B cell (primary cell): ENCODE data around the gene PRICKLE3. TPM values are rescaled to one million over a fixed set of nuclear protein-coding genes. Genes with fewer than 3 reads are reported as not detected.

Experiments used
- ATAC-seq: fragments of 200-7000 bp; cut with Tn5 transposase; one replicate; pipeline ENCODE4 v1.10.0; 2021; ENCODE audit warnings: low read depth, mild to moderate bottlenecking, moderate number of reproducible peaks, moderate library complexity
- CTCF ChIA-PET: fragments of 350-600 bp; sonication (Branson Sonifier 250); formaldehyde crosslinking; loops from one replicate; lab custom pipeline; 2021; ENCODE audit warnings: antibody characterized with exemption, inconsistent platforms; lab: Charles Lee
- POLR2A ChIA-PET: fragments of 350-600 bp; sonication (Branson Sonifier 250); formaldehyde crosslinking; loops from one replicate; lab custom pipeline; 2021; ENCODE audit warnings: antibody characterized with exemption; lab: Charles Lee
- DNase-seq: peaks from one replicate; pipeline ENCODE4 v3.0.0; 2013
- H2AFZ ChIP-seq: 2 replicates; pipeline ENCODE4 v1.6.1; 2012; ENCODE audit warnings: mild to moderate bottlenecking, low read depth, low read length; ENCODE audit not compliant: insufficient read depth, poor library complexity, severe bottlenecking
- H3K27ac ChIP-seq, 2 donors: 1 replicate in 1 of 2; 2 replicates in 1 of 2; pipeline ENCODE4 v1.5.1; 2012 to 2013; ENCODE audit warnings: low read length in 2 of 2, mild to moderate bottlenecking in 2 of 2, moderate library complexity in 1 of 2
- H3K27me3 ChIP-seq, 4 experiments: fragments of 200-600 bp in 1 of 4; sonication (generic) in 1 of 4; replicated peaks in 1 of 4; 1 replicate in 2 of 4; 2 replicates in 2 of 4; pipeline versions ENCODE4 v1.6.1 to v1.7.0; 2013 to 2016; ENCODE audit warnings: low read length in 3 of 4, mild to moderate bottlenecking in 2 of 4, mixed read lengths in 1 of 4, moderate library complexity in 1 of 4; ENCODE audit not compliant: insufficient read depth in 4 of 4, control insufficient read depth in 3 of 4; ENCODE audit errors: control extremely low read depth in 1 of 4
- H3K36me3 ChIP-seq, 2 experiments: replicated peaks in 1 of 2; 1 replicate in 1 of 2; 2 replicates in 1 of 2; pipeline versions ENCODE4 v1.6.1 to v1.7.1; 2013; ENCODE audit warnings: low read length in 1 of 2; ENCODE audit not compliant: insufficient read depth in 2 of 2, control insufficient read depth in 1 of 2; ENCODE audit errors: control extremely low read depth in 1 of 2, extremely low read depth in 1 of 2
- H3K4me1 ChIP-seq, 2 donors: fragments of 200-600 bp in 1 of 2; sonication (generic) in 1 of 2; 1 replicate in 1 of 2; 2 replicates in 1 of 2; pipeline versions ENCODE4 v1.5.1 to v1.6.1; 2013 to 2017; ENCODE audit warnings: low read length in 2 of 2; ENCODE audit not compliant: control insufficient read depth in 2 of 2, insufficient read depth in 2 of 2
- H3K4me2 ChIP-seq: replicated peaks from 2 replicates; pipeline ENCODE3; 2012; ENCODE audit warnings: mild to moderate bottlenecking, low read depth, low read length; ENCODE audit not compliant: poor library complexity, severe bottlenecking
- H3K4me3 ChIP-seq, 5 experiments: fragments of 200-600 bp in 1 of 5; sonication (generic) in 1 of 5; 1 replicate in 3 of 5; 2 replicates in 2 of 5; pipeline versions ENCODE4 v1.5.1 to v1.7.0; 2011 to 2016; ENCODE audit warnings: low read length in 4 of 5, mild to moderate bottlenecking in 4 of 5, low read depth in 2 of 5, control low read depth in 1 of 5, moderate library complexity in 1 of 5; ENCODE audit not compliant: insufficient read depth in 1 of 5; ENCODE audit errors: control extremely low read depth in 1 of 5, extremely low read depth in 1 of 5
- H3K79me2 ChIP-seq: fragments of 200-600 bp; sonication (generic); one replicate; pipeline ENCODE4 v1.6.0; 2016; ENCODE audit warnings: low read length; ENCODE audit not compliant: control insufficient read depth, insufficient read depth
- H3K9ac ChIP-seq: fragments of 200-600 bp; sonication (generic); 2 replicates; pipeline ENCODE4 v1.6.1; 2017; ENCODE audit warnings: mild to moderate bottlenecking, low read length, moderate library complexity
- H3K9me3 ChIP-seq, 3 donors: one replicate each; pipeline versions ENCODE4 v1.6.1 to v1.7.1; 2013; ENCODE audit warnings: low read length in 2 of 3; ENCODE audit not compliant: control insufficient read depth in 2 of 3, insufficient read depth in 1 of 3; ENCODE audit errors: control extremely low read depth in 1 of 3
- H4K20me1 ChIP-seq: 2 replicates; pipeline ENCODE4 v1.6.0; 2012; ENCODE audit warnings: mild to moderate bottlenecking, low read length; ENCODE audit not compliant: insufficient read depth, control insufficient read depth, poor library complexity, severe bottlenecking
- H3K27ac Mint-ChIP-seq: one replicate; pipeline ENCODE4 v1.8.0; 2021; ENCODE audit warnings: mixed read lengths
- H3K27me3 Mint-ChIP-seq: one replicate; pipeline ENCODE4 v1.8.0; 2021; ENCODE audit warnings: mixed read lengths
- H3K4me1 Mint-ChIP-seq: one replicate; pipeline ENCODE4 v1.8.0; 2021; ENCODE audit warnings: mixed read lengths
- H3K4me3 Mint-ChIP-seq: one replicate; pipeline ENCODE4 v1.8.0; 2021; ENCODE audit warnings: mixed read lengths
- H3K9me3 Mint-ChIP-seq: one replicate; pipeline ENCODE4 v1.8.0; 2022; ENCODE audit warnings: mixed read lengths; ENCODE audit not compliant: insufficient read depth
- CTCF ChIP-seq: fragments of 200-600 bp; IDR thresholded peaks from one replicate; pipeline ENCODE4 v1.8.0; 2022; ENCODE audit warnings: antibody characterized with exemption, mild to moderate bottlenecking
- EZH2 ChIP-seq: IDR thresholded peaks from 2 replicates; pipeline ENCODE4 v1.6.1; 2012; ENCODE audit warnings: borderline replicate concordance, low read depth, mild to moderate bottlenecking, moderate library complexity, low read length; ENCODE audit not compliant: insufficient read depth, poor library complexity, severe bottlenecking
- whole genome bisulfite sequencing: methylation state at CpG from one replicate; pipeline ENCODE4 v1.1.5; 2013; ENCODE audit warnings: missing lambda C conversion rate; ENCODE audit not compliant: insufficient coverage; 5-methylcytosine and 5-hydroxymethylcytosine counted together
- intact Hi-C: fragments of 100-400 bp; cut with micrococcal nuclease; formaldehyde crosslinking; loops from one replicate; pipeline ENCODE4 v1.10.0; 2022
- polyA plus RNA-seq: library from polyadenylated mRNA; depleted of rRNA; stranded (reverse); fragments of >200 nt; gene quantifications from 2 replicates; pipeline ENCODE4 v1.2.3, GENCODE V29; 2012
- total RNA-seq, 2 donors: library from RNA; stranded (reverse); fragments of 120-200 nt in 1 of 2; gene quantifications; 1 replicate in 1 of 2; 2 replicates in 1 of 2; pipeline versions ENCODE4 v1.2.3 to v1.2.4, GENCODE V29; 2013 to 2022

PRICKLE3 gene
- total and polyA plus RNA-seq, 2 donors (not counting 1 experiment from before 2014, with no cell fraction given) = 16.2 to 21.0 TPM

- no peak overlapping the region for H3K27ac Mint-ChIP-seq
These were observed 28.2 kb upstream of the PRICKLE3 start for GRCh38 chrX:49214416-49214815.

GRCh38 chrX:49212861-49213260 is 26.7 kb upstream of the PRICKLE3 start:
- Histone ChIP-seq H2AFZ (no peak overlapping the region), H3K27ac (no peak overlapping the region), H3K4me1 (no peaks in the 10 kb centered on the region), H3K9me3 (no peaks in the 10 kb centered on the region), H3K4me3 (no peak overlapping the region), H4K20me1 (no peaks in the 10 kb centered on the region), H3K27me3 (no peaks in the 10 kb centered on the region), H3K4me2 (no peak overlapping the region), H3K36me3 (no peaks in the 10 kb centered on the region), H3K79me2 (no peaks in the 10 kb centered on the region), H3K9ac (no peak overlapping the region)
- 80% methylated on average over 1 of the region's 1 CpG for WGBS
- ChIA-PET POLR2A (no interaction called here), CTCF (no interaction called here)
- Mint-ChIP-seq H3K27ac (no peak overlapping the region), H3K4me1 (no peaks in the 10 kb centered on the region), H3K9me3 (no peaks in the 10 kb centered on the region), H3K27me3 (no peaks in the 10 kb centered on the region), H3K4me3 (no peak overlapping the region)
- DNase-seq = no peak
- intact Hi-C loops = no loop called here
- TF ChIP-seq CTCF (no peak), EZH2 (no peak)
- no peak for ATAC-seq

More at GRCh38 chrX:49214416-49214815, 28.2 kb upstream of the PRICKLE3 start:
- no peaks in the 10 kb centered on the region for H3K27me3 Mint-ChIP-seq
- no peak overlapping the region for H3K4me3 ChIP-seq
- no peaks in the 10 kb centered on the region for H3K36me3 ChIP-seq
- no peak for ATAC-seq
- POLR2A ChIA-PET = no interaction called here
- no peak overlapping the region for H3K4me2 ChIP-seq
- no peaks in the 10 kb centered on the region for H3K4me1 ChIP-seq
- intact Hi-C loops = no loop called here
- H2AFZ ChIP-seq = no peak overlapping the region
- H3K9ac ChIP-seq = no peak overlapping the region
- no peak for DNase-seq
- H3K79me2 ChIP-seq = no peaks in the 10 kb centered on the region
- no peaks in the 10 kb centered on the region for H4K20me1 ChIP-seq
- no peaks in the 10 kb centered on the region for H3K9me3 Mint-ChIP-seq
- no CpG with 5 or more reads among the region's 2 CpGs for WGBS
- H3K27me3 ChIP-seq = no peaks in the 10 kb centered on the region
- no peak overlapping the region for H3K4me3 Mint-ChIP-seq
- CTCF ChIA-PET = no interaction called here
- TF ChIP-seq EZH2 (no peak), CTCF (no peak)
- H3K9me3 ChIP-seq = no peaks in the 10 kb centered on the region
- H3K27ac ChIP-seq = no peak overlapping the region
- H3K4me1 Mint-ChIP-seq = no peaks in the 10 kb centered on the region
